GM21737 (cell line): Measurements from ENCODE around the gene EIF4B.

Source experiments
- ATAC-seq: cut with Tn5 transposase; IDR thresholded peaks from one replicate; pipeline ENCODE4 v1.9.1; 2021; ENCODE audit warnings: mild to moderate bottlenecking, moderate library complexity; ENCODE audit not compliant: unreplicated experiment

Gene EIF4B

DNA sequence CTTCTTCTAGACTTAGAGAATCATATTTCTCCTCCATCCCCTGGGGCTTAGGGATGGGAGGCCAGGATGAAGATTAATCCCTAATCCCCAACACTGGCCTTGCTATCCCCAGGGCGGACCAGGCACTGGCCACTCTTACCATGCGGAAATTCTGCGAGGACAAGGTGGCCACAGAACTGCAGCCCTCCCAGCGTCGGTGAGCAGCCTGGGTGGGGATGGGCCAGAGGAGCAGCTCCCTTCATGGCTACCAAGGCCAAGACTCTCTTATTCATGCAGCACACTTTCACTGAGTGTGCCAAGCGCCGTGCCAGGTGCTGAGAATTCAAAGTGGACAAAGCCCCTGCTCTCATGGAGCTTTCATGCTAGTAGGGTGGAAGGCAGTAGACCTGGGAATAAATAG, 50.6 kb downstream of the EIF4B start:
- no peak for ATAC-seq

DNA sequence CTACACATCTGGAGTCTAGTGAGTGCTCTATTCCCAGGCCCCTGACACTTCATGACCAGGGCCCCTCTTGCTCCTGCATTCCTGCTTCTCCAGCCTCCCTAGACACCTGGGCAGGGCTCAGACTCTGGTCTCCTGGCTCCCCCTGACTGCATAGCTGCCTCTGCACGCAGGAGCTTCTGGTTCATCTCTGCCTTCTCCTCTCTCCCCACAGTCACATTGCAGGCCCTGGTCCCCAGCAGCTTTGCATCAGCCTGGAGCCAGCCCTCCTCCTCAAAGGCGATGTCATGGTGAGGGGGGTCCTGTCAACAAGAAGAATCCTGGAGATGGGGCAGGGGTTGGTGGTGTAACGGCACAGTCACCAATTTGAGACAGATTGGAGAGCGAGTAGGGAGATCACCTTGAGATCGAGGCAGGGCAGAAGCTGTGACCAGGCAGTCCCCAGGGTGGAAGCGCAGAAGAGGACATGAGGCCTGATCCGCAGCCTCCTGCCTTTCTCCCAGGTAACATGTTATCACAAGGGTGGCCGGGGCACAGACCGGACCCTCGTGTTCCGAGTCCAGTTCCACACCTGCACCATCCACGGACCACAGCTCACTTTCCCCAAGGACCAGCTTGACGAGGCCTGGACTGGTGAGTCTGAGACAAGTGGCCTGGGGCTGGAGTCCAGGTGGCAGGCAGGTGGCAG, 51.7 kb downstream of the EIF4B start:
- ATAC-seq, result no peak

DNA sequence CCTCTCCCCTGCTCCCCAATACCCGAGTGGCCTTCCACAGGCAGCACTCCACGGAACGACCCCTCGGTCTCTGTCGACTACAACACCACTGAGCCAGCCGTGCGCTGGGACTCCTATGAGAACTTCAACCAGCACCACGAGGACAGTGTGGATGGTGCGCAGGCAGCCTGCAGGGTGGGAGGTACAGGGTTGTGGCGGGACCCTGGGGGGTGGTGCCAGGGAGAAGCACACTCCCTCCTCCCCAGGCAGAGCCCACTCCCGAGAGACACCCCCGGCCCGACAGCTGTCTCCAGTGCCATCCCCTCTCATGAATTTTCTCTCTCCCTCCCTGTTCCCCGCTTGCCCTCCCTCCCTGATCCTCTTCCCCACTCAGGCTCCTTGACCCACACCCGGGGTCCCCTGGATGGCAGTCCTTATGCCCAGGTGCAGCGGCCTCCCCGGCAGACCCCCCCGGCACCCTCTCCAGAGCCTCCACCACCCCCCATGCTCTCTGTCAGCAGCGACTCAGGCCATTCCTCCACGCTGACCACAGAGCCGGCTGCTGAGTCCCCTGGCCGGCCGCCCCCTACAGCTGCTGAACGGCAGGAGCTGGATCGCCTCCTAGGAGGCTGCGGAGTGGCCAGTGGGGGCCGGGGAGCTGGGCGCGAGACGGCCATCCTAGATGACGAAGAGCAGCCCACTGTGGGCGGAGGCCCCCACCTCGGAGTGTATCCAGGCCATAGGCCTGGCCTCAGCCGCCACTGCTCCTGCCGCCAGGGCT, 52.6 kb downstream of the EIF4B start:
- no peak for ATAC-seq

DNA sequence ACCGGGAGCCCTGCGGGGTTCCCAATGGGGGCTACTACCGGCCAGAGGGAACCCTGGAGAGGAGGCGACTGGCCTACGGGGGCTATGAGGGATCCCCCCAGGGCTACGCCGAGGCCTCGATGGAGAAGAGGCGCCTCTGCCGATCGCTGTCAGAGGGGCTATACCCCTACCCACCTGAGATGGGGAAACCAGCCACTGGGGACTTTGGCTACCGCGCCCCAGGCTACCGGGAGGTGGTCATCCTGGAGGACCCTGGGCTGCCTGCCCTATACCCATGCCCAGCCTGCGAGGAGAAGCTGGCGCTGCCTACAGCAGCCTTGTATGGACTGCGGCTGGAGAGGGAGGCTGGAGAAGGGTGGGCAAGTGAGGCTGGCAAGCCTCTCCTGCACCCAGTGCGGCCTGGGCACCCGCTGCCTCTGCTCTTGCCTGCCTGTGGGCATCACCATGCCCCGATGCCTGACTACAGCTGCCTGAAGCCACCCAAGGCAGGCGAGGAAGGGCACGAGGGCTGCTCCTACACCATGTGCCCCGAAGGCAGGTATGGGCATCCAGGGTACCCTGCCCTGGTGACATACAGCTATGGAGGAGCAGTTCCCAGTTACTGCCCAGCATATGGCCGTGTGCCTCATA, 53.3 kb downstream of the EIF4B start:
- ATAC-seq, result no peak

DNA sequence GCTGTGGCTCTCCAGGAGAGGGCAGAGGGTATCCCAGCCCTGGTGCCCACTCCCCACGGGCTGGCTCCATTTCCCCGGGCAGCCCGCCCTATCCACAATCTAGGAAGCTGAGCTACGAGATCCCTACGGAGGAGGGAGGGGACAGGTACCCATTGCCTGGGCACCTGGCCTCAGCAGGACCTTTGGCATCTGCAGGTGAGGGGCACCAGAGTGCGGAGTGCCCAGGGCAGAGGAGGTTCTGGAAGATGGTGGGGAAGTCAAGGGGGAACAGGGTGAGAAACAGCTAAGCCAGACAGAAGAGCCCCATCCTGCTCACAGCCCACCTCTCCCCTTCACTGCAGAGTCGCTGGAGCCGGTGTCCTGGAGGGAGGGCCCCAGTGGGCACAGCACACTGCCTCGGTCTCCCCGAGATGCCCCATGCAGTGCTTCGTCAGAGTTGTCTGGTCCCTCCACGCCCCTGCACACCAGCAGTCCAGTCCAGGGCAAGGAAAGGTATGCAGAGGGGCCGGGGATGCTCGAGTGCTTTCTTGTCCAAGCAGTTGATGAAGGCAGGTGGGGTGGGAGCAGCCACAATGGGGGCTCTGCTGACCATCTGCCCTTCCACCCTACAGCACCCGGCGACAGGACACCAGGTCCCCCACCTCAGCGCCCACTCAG, 53.9 kb downstream of the EIF4B start:
- ATAC-seq, result no peak

DNA sequence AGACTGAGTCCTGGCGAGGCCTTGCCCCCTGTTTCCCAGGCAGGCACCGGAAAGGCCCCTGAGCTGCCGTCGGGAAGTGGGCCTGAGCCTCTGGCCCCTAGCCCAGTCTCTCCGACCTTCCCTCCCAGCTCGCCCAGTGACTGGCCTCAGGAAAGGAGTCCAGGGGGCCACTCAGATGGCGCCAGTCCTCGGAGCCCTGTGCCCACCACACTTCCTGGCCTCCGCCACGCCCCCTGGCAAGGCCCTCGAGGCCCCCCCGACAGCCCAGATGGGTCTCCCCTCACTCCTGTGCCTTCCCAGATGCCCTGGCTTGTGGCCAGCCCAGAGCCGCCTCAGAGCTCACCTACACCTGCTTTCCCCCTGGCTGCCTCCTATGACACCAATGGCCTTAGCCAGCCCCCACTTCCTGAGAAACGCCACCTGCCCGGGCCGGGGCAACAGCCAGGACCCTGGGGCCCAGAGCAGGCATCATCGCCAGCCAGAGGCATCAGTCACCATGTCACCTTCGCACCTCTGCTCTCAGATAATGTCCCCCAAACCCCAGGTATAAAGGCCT, 54.5 kb downstream of the EIF4B start:
- ATAC-seq, result no peak

DNA sequence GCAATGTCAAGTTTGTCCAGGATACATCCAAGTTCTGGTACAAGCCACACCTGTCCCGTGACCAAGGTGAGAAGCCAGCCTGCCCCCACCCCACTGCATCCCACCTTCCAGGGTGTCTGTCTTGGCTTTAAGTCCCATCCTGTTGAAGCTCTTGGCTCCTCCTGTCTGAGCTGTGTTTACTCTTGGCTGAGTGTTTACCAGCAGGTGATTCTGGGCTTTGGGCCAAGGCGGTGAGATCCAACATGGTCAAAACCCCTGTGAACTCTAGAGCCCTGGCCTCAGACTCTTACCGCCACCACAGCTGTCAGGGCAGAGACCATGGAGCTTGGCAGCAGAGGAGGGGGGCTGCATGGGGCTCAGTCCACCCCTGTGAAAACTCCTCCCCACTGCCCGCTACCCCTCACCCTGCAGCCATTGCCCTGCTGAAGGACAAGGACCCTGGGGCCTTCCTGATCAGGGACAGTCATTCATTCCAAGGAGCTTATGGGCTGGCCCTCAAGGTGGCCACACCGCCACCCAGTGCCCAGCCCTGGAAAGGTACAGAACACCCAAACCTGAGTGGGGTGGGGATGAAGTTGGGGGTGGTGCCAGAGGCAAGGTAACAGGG, 55.3 kb downstream of the EIF4B start:
- ATAC-seq, result no peak

DNA sequence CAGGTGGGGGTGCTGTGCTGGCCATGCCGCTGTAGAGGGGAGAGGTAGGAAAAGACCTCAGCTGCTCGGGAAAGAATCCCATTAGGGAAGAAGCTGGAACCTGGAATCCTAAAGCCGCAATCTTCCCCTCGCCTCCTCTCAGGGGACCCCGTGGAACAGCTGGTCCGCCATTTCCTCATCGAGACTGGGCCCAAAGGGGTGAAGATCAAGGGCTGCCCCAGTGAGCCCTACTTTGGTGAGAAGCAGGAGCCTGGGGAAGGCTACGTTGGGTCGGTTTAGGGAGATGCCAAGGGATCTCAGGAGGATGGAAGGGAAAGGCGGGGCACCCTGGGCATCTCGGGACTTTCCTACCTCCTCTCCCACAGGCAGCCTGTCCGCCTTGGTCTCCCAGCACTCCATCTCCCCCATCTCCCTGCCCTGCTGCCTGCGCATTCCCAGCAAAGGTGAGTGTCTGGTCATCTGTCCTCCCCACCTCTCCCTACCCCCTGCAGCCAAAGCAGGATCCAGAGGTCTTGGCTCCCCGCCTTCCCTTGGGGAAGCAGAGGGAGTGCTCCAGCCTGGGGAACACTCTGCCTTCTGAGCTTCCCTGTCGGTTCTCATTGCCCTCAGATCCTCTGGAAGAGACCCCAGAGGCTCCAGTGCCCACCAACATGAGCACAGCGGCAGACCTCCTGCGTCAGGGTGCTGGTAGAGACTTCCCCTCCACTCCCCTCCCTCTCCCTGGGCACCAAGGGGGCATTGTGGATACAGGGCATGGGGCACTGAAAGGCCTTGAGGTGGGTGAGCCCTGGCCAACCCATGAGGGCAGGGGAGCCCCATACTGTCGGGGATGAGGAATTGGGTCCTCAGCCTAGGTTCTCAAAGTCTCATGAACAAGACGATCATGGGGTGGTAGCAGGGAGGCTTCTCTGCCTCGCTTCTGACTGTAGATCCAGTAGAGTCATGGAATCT, 56.0 kb downstream of the EIF4B start:
- no peak for ATAC-seq

DNA sequence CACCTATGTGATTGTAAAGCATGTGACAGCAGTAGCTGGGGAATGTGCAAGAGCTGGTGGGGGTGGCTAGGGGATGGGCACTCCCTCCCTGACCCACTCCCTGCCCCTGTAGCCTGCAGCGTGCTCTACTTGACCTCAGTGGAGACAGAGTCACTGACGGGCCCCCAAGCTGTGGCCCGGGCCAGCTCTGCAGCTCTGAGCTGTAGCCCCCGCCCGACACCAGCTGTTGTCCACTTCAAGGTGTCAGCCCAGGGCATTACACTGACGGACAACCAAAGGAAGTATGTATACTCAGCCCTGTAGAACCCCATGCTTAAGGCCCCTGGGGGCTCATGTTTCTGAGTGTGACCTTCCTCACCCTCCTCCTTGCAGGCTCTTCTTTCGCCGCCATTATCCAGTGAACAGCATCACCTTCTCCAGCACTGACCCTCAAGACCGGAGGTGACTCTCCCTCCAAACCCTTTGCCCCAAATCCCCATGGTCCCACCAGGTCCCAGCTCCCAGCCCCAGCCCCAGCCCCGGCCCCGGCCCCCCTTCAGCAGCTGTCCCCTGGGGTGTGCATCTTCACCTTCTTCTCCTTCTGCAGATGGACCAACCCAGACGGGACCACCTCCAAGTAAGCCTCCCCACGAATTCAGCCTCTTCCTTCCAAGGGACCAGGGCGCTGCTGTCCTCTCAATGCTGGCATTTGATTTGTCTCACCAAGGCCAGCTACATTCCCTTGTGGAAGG, 56.9 kb downstream of the EIF4B start:
- ATAC-seq, result no peak

DNA sequence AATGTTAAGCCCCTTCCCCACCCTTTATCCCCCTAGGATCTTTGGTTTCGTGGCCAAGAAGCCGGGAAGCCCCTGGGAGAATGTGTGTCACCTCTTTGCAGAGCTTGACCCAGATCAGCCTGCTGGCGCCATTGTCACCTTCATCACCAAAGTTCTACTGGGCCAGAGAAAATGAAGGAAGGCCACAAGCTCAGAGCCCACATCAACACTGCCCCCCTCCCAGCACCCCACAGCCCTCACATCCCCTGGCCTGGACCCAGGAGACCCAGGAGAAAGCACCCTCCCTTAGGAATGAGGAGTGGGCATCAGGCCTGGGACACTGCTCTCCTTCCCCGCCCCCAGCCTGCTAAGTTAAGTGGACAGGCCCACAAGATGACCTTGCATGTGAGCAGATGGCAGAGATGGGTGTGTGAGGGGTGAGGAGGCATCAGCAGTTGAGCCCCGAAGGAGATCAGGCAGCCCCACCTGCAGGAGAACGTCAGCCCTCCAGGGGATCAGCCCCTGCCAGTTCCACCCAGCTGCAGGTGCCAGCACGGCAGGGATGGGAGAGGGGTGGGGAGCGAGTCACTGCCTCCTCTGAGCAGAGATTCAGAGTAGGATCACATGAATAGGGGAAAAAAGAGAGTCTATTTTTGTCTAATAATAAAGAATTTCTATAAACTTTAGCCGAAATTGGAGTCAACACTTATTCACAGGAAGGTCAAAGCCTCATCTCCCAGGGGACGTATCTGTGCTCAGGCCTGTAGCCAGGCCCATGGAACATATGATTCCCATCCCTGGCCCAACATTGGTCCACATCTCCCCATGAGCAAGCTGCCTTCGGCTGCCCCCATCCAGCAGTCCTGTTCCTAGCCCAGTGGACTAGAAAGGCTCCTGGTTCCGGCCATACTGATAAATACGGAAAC, 57.7 kb downstream of the EIF4B start:
- no peak for ATAC-seq

DNA sequence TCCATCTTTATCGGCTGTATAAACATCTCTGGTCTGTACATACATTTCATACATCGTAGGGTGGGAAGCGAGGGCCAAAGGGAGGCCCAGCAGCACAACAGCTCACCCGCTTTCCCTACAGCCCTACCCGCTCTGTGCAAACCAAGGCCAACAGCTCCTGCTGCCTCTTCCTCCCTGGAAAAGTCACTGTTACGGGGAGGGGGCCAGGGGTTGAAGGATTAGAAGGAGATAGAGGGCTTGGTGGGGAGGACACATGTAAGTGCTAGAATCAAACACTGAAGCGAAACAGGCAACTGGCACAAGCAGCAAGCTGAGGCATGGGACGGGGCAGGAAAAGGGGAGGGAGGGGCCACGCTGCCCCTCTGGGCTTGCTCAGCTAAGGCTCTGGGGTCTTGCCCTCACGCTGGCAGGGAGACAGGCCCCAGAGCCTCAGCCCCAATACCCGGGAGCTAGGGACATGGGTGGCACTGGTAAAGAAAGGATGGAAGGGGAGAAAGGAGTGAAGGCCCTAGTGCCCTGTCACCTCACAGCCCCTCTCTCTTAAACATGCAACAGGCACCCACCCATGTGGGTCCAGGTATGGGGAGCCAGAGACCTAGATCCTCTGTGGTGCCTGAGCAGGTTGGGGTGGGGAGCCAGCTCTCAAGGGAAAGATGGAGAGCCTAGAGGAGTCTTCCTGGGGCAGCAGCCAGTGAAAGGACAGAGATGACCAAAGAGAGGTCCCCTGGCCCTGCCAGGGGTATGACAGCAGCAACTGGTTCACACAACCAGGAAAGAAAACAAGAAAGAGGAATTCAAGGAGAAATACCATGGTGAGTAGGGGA, 58.6 kb downstream of the EIF4B start:
- ATAC-seq, result no peak

DNA sequence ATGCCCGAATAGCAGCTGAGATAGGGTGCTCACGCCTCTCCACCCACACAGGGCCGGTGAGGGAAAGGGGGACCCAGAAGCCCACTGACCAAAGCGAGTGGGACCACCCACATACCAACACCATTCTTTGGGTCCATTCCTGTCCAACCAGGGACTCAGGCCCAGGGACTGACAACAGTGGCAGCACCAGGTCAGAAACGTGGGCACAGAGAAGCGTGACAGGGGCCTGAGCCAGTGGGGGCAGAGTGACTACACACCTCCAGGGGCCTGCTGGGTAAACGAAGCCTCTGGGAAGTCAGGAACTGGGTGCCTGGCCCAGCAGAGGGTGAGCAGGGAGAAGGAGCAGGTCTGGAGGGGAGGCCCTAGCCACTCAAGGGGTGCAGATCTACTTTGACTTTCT, 59.2 kb downstream of the EIF4B start:
- no peak for ATAC-seq

DNA sequence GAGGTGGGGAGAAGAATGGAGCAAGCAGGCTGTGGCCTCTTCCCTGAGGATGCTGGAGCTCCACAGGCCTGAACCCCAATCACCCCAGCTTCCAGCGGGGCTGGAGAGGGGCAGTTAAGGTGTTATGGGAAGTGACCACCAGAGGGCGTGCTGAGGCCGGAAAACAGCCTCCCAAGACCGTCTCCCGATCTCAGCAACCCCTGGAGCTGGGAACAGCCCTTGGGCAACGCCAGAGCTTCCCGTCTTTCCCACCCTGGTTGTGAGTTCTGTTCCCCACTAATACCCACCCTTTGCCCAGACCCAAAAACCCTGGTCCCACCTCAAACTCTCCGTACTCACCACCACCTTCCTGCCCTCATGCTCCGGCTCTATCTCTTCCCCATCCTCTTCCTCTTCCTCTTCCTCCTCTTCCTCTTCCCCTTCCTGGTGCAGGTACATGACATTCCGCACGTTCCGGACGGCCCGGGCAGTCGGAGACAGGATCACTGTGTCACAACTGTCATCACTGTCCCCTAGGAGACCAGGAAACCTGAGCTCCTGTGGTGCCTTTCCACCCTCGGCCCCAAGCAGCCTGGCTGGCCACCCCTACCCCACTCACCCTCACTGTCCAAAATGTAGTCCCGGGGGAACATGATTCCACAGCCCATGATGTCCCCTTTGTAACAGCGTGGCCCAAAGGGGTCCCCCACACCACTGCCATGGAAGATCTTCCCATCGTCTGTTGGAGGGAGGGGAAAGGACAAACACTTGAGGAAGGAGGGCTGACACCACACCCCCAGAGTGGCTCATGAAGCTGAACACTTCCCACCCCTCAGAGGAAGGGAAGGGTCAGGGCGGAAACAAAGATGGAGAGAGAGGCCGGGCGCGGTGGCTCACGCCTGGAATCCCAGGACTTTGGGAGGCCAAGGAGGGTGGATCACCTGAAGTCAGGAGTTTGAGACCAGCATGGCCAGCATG, 60.0 kb downstream of the EIF4B start:
- ATAC-seq, result no peak

DNA sequence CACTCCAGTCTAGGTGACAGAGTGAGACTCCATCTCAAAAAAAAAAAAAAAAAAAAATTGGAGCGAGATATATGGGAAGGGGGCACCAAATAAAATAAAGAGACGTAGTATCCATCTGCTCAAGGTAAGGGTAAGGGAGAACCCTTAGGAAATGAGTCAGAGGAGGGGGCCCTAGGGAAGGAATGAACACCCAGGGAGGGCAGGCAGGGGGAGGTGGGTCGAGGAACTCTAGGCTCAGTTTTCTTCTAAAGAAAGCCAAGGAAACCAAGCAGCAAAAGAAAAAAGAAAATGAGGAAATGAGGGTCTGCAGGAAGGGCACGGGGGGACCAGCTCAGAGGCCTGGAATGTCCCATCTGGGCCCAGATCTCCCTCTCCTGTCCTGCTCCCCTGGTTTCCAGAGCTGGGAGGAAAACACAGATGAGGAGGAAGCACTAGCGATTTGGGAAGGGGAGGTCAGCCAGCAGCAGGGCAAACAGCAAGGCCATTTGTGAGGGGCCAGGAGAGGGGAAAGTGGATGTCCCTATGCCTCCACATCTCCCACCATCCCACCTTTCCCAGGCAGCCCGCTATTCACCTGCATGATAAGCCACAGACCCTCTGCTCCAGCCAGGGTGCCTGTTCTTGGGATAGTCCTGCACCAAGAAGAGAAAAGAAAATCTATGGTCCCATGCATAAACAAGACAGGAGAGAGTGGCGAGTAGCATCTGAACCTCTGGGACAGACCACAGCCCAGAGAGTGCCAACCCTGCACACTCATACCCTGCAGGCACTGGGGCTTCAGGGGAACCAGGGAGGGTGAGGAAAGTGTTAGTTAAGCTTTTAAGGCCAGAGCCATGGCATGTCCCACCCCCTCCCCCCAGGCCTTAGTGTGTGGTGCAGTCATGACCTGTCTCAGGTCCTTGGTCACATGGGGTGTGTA, 61.1 kb downstream of the EIF4B start:
- ATAC-seq, result no peak
